Right kidney (tissue), 1 donor: ENCODE results near the gene AMPD2.

Source experiments
- DNase-seq: peaks from one replicate; pipeline ENCODE4 v3.0.0-alpha.2; 2016

Gene AMPD2

DNA sequence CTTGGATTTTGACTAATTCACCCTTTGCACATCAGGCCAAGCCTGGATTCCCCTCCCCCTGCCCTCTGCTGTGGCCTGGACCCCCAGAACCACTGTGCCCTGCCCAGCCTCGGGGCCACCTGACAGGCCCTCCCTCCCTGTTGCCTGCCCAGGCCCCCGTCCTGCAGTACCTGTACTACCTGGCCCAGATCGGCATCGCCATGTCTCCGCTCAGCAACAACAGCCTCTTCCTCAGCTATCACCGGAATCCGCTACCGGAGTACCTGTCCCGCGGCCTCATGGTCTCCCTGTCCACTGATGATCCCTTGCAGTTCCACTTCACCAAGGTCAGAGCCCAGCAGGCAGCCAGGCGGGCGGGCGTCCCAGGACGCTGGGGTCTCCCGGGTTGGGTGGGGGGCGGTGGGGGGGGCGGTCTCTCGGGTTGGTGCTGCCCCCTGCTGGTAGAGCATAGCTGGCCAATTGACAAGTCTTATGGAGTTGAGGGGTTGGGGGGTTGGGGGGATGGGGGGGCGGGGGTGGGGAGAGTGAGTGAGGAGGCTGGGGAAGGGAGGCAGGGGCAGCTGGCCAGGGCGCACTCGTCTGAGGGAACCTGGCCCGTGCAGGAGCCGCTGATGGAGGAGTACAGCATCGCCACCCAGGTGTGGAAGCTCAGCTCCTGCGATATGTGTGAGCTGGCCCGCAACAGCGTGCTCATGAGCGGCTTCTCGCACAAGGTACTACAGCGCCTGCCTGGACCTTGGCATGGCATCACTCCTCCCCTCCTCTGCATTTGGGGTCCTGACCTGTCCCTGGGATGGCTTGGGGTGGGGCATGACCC, 10.7 kb downstream of the AMPD2 start:
- no peak for DNase-seq

DNA sequence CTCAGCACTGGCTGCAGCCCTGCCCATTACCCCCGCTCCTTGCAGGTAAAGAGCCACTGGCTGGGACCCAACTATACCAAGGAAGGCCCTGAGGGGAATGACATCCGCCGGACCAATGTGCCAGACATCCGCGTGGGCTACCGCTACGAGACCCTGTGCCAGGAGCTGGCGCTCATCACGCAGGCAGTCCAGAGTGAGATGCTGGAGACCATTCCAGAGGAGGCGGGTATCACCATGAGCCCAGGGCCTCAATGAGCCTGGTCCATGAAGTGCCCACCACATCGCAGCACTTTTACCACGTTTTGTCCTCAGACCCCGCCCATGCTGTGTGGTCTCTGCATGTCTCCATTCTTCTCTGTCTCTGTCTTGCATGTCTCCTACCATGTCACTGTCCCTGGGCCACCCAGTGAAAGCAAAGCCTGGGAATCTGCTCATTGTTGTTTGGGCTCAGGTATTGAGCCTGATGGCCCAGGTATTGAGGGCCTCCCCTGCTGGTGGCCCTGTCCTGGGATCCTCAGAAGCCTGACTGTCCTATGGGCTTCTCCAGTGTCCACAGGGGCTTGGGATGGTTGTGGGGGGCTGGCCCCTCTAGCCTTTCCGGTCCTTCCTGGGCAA, 11.4 kb downstream of the AMPD2 start:
- no peak for DNase-seq

GRCh38 chr1:109631513-109632505, 12.2 kb downstream of the AMPD2 start:
- no peak for DNase-seq

DNA sequence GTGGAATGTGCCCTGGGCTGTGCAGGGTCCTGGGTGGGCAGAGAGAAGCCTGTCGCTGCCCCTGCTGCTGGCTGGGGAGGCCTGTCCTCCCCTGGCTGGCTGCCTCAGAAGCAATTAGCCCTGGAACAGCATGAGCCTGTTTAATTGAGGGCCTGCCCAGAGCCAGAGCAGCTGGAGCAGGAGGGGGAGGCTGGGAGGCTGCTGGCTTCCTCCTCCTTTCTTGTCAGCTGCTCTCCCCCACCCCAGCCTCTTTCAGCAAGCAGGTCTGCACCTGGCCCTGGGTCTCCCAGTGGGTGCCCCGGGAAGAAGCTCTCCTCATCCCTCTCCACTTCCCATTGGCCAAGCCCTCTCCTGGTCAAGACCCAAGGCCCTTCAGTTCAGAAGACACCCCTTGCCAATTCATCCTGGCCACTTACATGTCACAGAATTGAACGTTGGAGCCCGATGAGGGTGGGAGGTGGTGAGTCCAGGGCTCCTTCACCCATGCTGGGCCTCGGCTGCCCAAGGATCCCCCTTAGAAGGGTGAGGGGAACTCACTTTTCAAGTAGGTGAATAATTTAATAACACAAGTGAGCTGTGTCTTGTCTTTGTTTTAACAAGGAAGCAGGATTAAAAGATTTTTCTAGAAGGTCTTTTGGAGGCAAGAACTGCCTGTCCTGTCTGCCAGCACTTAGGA, 13.2 kb downstream of the AMPD2 start:
- no peak for DNase-seq

- no peak for DNase-seq
Observed at GRCh38 chr1:109634292-109634691, 14.7 kb downstream of the AMPD2 start.

DNA sequence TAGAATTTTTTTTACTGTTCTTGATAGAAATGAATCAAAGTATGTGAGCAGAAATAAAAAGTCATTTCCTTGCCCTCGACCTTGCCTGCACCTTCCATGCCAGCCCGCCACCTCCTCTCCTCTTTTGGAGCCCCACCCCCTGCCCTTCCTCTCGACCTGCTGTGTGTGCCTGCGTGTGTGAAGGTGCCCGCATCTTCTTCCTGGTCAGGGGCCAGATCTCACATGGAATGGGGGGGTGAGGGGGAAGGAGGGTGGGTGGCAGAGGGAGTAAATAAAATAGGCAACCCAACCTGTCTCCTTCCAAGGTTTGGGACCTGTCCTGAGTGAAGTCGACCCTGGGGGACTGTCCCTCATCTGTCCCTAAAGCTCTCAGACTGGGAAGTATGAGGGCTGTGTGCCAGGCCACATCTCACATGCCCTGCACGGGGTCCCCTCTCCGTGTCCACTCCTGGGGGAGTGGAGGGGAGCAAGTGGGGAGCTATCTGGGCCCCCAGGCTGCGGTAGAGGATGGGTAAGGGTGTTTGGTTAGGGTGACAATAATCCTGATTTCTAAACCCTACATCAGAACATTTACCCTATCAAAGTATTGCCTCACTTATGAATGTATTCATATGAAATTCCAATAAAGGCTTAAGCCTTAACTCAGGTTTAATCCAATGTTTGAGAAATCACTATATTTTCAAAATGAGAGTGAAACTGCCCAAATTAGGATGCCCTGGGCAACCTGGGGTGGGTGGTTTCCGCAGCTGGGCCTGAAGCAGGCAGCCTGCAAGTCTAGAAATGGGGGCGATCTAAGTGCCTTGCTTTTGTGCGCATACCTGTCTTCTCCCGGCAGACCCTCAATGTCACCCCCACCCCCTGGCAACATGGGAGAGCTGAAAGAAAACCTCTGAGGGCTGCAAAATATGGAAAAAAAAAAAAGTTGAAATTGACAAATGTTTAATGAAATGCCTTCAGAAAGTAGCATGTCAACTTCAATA, 15.4 kb downstream of the AMPD2 start:
- no peak for DNase-seq

GRCh38 chr1:109635862-109636200, 16.2 kb downstream of the AMPD2 start:
- DNase-seq, result no peak

DNA sequence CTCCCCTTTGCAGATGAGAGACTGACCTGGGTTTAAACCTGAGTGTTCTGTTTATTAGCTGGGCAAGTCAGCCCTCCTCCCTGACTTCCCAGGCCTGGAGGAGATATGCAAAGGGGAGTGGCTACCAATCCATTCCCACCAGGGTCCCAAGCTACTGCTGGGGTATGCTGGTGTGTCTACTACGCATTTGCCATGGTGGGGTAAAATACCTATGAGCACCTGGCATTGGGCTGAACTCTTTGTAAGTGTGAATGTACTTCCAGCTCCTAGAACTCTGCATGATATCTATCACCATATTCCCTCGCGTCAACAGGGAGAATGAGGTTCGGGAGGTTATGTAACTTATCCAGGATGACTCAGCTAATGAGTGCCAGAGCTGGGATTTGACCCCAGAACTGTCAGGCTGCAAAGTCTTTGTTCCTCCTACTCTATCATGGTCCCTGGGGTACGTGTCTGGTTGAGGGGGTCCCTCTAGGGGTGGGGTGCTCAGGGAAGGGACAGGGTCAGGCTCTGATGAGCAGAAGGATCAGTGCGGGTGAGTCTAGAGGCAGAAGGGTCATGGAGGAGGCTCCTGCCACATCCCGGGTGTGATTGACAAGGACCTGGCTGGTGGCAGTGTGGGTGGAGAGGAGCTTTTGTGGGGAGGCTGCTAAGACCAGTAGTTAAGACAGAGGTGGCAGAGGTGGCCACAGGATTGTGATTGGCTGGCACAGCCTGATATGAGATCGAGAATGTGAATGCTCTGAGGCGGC, 16.7 kb downstream of the AMPD2 start:
- no peak for DNase-seq

DNA sequence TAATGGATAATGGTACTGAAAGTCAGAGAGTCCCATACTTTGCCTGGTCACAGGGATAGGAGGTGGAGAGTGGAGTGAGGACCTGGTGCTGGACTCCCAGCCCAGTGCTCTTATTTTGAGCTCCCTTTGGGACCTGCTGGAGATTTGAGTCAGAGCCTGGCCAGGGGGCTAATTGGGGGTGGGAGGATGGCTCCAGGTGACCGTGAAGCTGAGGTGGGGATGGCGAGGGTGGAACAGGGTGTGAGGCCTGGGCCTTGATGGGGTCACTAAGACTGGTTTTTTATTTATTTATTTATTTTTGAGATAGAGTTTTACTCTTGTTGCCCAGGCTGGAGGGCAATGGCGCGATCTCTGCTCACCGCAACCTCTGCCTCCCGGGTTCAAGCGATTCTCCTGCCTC, 17.8 kb downstream of the AMPD2 start:
- DNase-seq, result no peak

GRCh38 chr1:109639063-109639840, 19.6 kb downstream of the AMPD2 start:
- DNase-seq, result no peak

DNA sequence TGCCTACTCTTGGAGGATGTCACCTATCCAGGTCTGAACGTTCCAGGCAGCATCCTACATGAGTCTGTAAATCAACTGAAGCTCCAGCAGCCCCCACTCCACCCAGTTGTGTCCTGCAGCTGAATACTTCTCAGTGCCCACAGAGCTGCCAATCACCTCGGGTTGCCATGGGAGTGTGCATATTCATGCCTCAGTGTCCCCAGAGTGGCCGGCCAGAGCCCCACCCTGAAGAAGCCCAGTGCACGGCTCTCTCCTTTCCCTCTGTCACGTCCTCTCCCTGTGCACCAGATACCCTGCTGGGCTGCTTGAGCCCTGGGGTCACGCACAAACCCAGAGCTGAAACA, 20.2 kb downstream of the AMPD2 start:
- no peak for DNase-seq

DNA sequence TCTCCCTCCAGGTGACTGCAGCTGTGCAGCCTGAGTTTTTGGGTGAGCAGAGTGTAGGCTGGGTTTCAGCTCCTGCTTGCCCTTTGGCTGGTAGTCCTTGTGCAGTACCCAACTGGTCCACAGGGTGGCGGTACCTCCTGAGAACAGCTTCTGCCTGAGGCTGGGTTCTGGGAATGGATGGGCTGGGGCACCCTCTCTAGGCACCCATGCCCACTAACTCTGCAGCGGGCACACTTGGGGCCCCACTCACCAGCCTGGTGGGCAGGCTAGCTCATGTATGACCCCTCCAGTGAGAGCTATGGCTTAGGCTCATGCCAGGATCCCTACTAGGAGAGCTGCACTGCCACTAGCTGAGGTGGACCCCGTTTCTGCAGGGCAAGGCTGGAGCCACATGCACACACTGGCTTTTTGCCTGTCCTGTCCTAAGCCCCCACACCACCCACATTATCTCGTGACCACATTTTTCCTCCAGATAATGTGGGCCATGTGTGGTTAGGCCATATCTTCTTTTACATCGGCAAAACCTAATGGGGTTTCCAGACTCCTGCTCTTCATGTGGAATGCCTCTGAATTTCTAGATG, 20.7 kb downstream of the AMPD2 start:
- DNase-seq, result no peak

GRCh38 chr1:109641078-109641740, 21.6 kb downstream of the AMPD2 start:
- no peak for DNase-seq

GRCh38 chr1:109641861-109642260, 22.2 kb downstream of the AMPD2 start:
- no peak for DNase-seq

DNA sequence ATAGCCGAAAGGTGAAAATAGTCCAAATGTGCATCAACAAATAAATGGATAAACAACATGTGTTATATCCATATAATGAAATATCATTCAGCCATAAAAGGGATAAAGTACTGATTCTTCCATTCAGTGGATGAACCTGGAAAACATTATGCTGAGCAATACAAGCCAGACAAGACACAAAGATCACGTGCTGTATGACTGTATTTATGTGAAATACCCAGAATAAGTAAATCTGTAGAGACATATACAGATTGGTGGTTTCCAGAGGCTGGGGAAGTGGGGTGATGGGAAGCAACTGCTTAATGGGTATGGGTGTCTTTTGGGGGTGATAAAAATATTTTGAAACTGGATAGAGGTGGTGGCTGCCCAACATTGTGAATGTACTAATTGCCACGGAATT, 23.0 kb downstream of the AMPD2 start:
- DNase-seq, result no peak

GRCh38 chr1:109643385-109644230, 24.0 kb downstream of the AMPD2 start:
- DNase-seq, result peak; percentile 72

DNA sequence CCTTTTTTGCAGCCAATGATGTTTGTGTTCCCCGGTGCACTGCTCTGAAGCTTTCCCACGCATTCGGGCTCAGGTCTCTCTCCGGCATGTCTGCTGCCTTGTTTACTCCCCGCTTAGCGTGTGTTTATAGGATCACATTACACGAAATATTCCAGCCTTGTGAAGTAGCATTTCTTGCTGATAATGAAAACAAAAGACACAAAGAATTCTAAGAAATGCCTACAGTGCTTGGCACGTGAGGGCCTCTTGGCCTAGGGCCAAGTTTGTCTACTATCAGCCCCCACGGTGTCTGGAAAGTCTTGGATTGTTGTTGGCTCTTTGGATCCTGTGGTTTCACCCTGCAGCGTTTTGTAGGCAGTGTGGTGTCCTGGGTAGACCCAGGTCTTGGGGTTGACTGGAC, 25.0 kb downstream of the AMPD2 start:
- no peak for DNase-seq

GRCh38 chr1:109649491-109649914, 29.9 kb downstream of the AMPD2 start:
- DNase-seq, result peak; percentile 48
